A673 (cell line): Measurements from ENCODE around the gene PLN. TPM values are rescaled to one million over a fixed set of nuclear protein-coding genes. Genes with fewer than 3 reads are reported as not detected.

Experiments used
- BruUV-seq: library from RNA; stranded (reverse); fragments of 400-500 nt; replicated peaks from 2 replicates; lab custom pipeline; 2021; lab: Mats Ljungman, UMichigan
- CTCF ChIA-PET: fragments of 300-600 bp; sonication (Branson Sonifier 250); formaldehyde crosslinking; loops from one replicate; lab custom pipeline; 2022; ENCODE audit warnings: antibody characterized with exemption; lab: Charles Lee
- POLR2A ChIA-PET: fragments of 300-600 bp; sonication (Branson Sonifier 250); formaldehyde crosslinking; loops from one replicate; lab custom pipeline; 2022; ENCODE audit warnings: antibody characterized with exemption; ENCODE audit not compliant: low non-redundant PET; lab: Charles Lee
- DNase-seq: peaks from one replicate; pipeline ENCODE4 v3.0.0-alpha.2; 2015; ENCODE audit warnings: low spot score
- H3K27ac ChIP-seq: fragments of 200-600 bp; sonication (generic); 2 replicates; pipeline ENCODE4 v1.5.1; 2016; ENCODE audit warnings: mixed run types, low read depth, mild to moderate bottlenecking, mixed read lengths, antibody characterized with exemption, low read length; ENCODE audit not compliant: poor library complexity, severe bottlenecking
- H3K27me3 ChIP-seq: fragments of 200-600 bp; sonication (generic); replicated peaks from 2 replicates; pipeline ENCODE4 v1.6.1; 2017; ENCODE audit warnings: mixed run types, low read depth, mild to moderate bottlenecking, mixed read lengths, antibody characterized with exemption, low read length; ENCODE audit not compliant: insufficient read depth, poor library complexity
- H3K36me3 ChIP-seq: fragments of 200-600 bp; sonication (generic); 2 replicates; pipeline ENCODE4 v1.6.1; 2016; ENCODE audit warnings: mixed run types, mild to moderate bottlenecking, mixed read lengths, antibody characterized with exemption, low read length; ENCODE audit not compliant: insufficient read depth, poor library complexity, severe bottlenecking
- H3K4me1 ChIP-seq: fragments of 200-600 bp; sonication (generic); 2 replicates; pipeline ENCODE4 v1.6.1; 2017; ENCODE audit warnings: mixed run types, mild to moderate bottlenecking, mixed read lengths, antibody characterized with exemption, low read length; ENCODE audit not compliant: insufficient read depth, poor library complexity, severe bottlenecking
- H3K4me3 ChIP-seq: fragments of 200-600 bp; sonication (generic); 2 replicates; pipeline ENCODE4 v1.5.1; 2016; ENCODE audit warnings: low read depth, mixed run types, mild to moderate bottlenecking, mixed read lengths, low read length; ENCODE audit not compliant: poor library complexity, severe bottlenecking
- H3K9me3 ChIP-seq: fragments of 200-600 bp; sonication (generic); 2 replicates; pipeline ENCODE4 v1.6.1; 2016; ENCODE audit warnings: mixed run types, low read depth, mild to moderate bottlenecking, mixed read lengths, antibody characterized with exemption, low read length; ENCODE audit not compliant: poor library complexity, severe bottlenecking
- CTCF ChIP-seq: fragments of 300-800, 200-600 bp; sonication (generic); conservative IDR thresholded peaks from 2 replicates; pipeline ENCODE4 v1.5.1; 2017; ENCODE audit warnings: low read depth, mild to moderate bottlenecking, antibody characterized with exemption, low read length, moderate library complexity, mixed read lengths
- EZH2 ChIP-seq: fragments of 200-600 bp; sonication (generic); IDR thresholded peaks from 2 replicates; pipeline ENCODE4 v1.6.1; 2017; ENCODE audit warnings: borderline replicate concordance, low read depth, mild to moderate bottlenecking, mixed read lengths, antibody characterized with exemption, low read length; ENCODE audit not compliant: poor library complexity, severe bottlenecking
- intact Hi-C: fragments of 100-400 bp; cut with micrococcal nuclease; formaldehyde crosslinking; loops from one replicate; pipeline ENCODE4 v1.10.0; 2022; ENCODE audit not compliant: unreplicated experiment
- total RNA-seq: library from RNA; stranded (reverse); gene quantifications from 2 replicates; pipeline ENCODE4 v1.2.3, GENCODE V29; 2021

Gene PLN
- total RNA-seq, 1 experiment from 2014 or later = not detected

- no peak for DNase-seq
- intact Hi-C loops = no loop called here
- TF ChIP-seq EZH2 = no peak
- TF ChIP-seq CTCF = no peak
- no TSS peak for BruUV-seq
- Histone ChIP-seq H3K27ac (no peak overlapping the region), H3K4me1 (no peaks in the 10 kb centered on the region), H3K4me3 (no peak overlapping the region), H3K27me3 (no peaks in the 10 kb centered on the region), H3K36me3 (no peaks in the 10 kb centered on the region), H3K9me3 (no peaks in the 10 kb centered on the region)
- ChIA-PET POLR2A (no interaction called here), CTCF (no interaction called here)
Observed at GRCh38 chr6:118522422-118522821, 25.7 kb upstream of the PLN start.

- no peaks in the 10 kb centered on the region for H3K4me1 ChIP-seq
- DNase-seq = no peak
- POLR2A ChIA-PET = no interaction called here
- H3K4me3 ChIP-seq = no peak overlapping the region
- no peaks in the 10 kb centered on the region for H3K9me3 ChIP-seq
- no peaks in the 10 kb centered on the region for H3K36me3 ChIP-seq
- TF ChIP-seq CTCF = no peak
- TF ChIP-seq EZH2 = no peak
- CTCF ChIA-PET = no interaction called here
- H3K27me3 ChIP-seq = no peaks in the 10 kb centered on the region
- intact Hi-C loops = no loop called here
- no TSS peak for BruUV-seq
- no peak overlapping the region for H3K27ac ChIP-seq
Observed at GRCh38 chr6:118523216-118523615, 24.9 kb upstream of the PLN start.

GRCh38 chr6:118524686-118525085, 23.4 kb upstream of the PLN start:
- H3K4me1 ChIP-seq = no peaks in the 10 kb centered on the region
- no peaks in the 10 kb centered on the region for H3K9me3 ChIP-seq
- ChIA-PET CTCF (no interaction called here), POLR2A (no interaction called here)
- H3K27me3 ChIP-seq = no peaks in the 10 kb centered on the region
- intact Hi-C loops = no loop called here
- no peak for DNase-seq
- no TSS peak for BruUV-seq
- H3K27ac ChIP-seq = no peak overlapping the region
- no peak overlapping the region for H3K4me3 ChIP-seq
- H3K36me3 ChIP-seq = no peaks in the 10 kb centered on the region
- no peak for TF ChIP-seq EZH2
- TF ChIP-seq CTCF = no peak
